ENCODE results near the gene CAPN5. TPM values are rescaled to one million over a fixed set of nuclear protein-coding genes. Genes with fewer than 3 reads are reported as not detected.

CAPN5 gene
- total RNA-seq, 1 experiment from 2014 or later = 17.3 TPM

DNA sequence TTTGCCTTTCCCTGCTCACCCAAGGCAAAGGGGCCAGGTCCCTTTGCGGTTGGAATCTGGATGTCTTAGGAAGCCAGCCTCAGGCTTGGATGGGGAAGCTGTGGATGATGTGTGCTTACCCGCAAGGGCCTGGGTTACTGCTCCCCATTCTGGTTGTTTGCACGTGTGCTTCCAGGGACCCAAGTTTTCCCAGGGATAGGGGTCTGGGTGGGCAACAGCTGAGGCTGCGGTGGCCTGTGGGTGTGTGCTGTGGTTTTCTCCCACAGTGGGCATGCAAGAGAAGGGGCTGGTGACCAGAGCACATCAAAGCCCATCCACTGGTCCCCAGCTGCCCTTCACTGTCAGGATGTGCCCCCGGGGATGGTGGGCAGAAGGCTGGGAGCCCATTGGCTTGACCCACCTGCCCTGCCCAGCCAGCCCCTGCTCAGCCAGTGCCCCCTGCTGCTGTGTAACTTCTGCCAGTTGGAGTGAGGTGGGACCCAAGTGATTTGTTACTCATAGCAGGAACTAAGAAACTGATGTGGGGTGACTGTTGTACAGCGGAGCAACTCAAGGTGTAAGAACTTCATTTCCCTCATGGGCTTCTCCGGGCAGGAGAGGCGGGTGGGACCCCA is 3.3 kb downstream of the CAPN5 start:
- POLR2A ChIA-PET = no interaction called here
- CTCF ChIA-PET = no interaction called here
- H3K36me3 ChIP-seq (ENCODE audit: control insufficient read depth, insufficient read depth, low read length) = no peaks in the 10 kb centered on the region
- in situ Hi-C loops (cut with HindIII; ENCODE audit: low pct_unique_long_range_greater_than_20kb, low sequenced_read_pairs) = loop anchor here (10.0 kb wide), 1 partner anchor 75 kb away; no protein-coding TSS in a partner anchor
- intact Hi-C loops (cut with micrococcal nuclease; ENCODE audit: unreplicated experiment) = no loop called here
- H3K4me1 ChIP-seq (ENCODE audit: control insufficient read depth, insufficient read depth, low read length) = peaks cover 16% of the 10 kb centered on the region
- ATAC-seq (no peak), DNase-seq (ENCODE audit: low read depth, low spot score) (no peak)
- H3K4me3 ChIP-seq (ENCODE audit: low read depth in 2 of 2, low read length in 2 of 2) = no peak overlapping the region
- TF ChIP-seq REST (IDR thresholded peaks at IDR 0.05; ENCODE audit: insufficient read depth in 1 of 2, low read depth in 2 of 2, low read length in 1 of 2) (no peak), CTCF (IDR thresholded peaks at IDR 0.05) (no peak), POLR2AphosphoS5 (IDR thresholded peaks at IDR 0.05; ENCODE audit: low read depth, low read length) (no peak), SIN3A (IDR thresholded peaks at IDR 0.05; ENCODE audit: borderline replicate concordance, insufficient read depth, low read depth, low read length) (no peak), TCF7L2 (IDR thresholded peaks at IDR 0.05; ENCODE audit: low read depth, low read length) (no peak)
- H3K9me3 ChIP-seq (ENCODE audit: control insufficient read depth, insufficient read depth, low read depth, low read length) = no peaks in the 10 kb centered on the region
- H3K27me3 ChIP-seq (ENCODE audit: control insufficient read depth, insufficient read depth, low read length) = no peaks in the 10 kb centered on the region
- no peak overlapping the region for H3K27ac ChIP-seq (ENCODE audit: low read length)
- BruUV-seq (replicated peaks) = no TSS peak

GRCh38 chr11:77071077-77071476 is 4.3 kb downstream of the CAPN5 start:
- intact Hi-C loops (cut with micrococcal nuclease; ENCODE audit: unreplicated experiment) = no loop called here
- CTCF ChIA-PET = interaction anchor here (0.6 kb wide), 1 partner anchor 27 kb away, joined by 3 read pairs; no protein-coding TSS in a partner anchor
- Histone ChIP-seq H3K36me3 (ENCODE audit: control insufficient read depth, insufficient read depth, low read length) (no peaks in the 10 kb centered on the region), H3K27me3 (ENCODE audit: control insufficient read depth, insufficient read depth, low read length) (no peaks in the 10 kb centered on the region), H3K4me3 (ENCODE audit: low read depth in 2 of 2, low read length in 2 of 2) (no peak overlapping the region), H3K9me3 (ENCODE audit: control insufficient read depth, insufficient read depth, low read depth, low read length) (no peaks in the 10 kb centered on the region), H3K27ac (ENCODE audit: low read length) (no peak overlapping the region), H3K4me1 (ENCODE audit: control insufficient read depth, insufficient read depth, low read length) (peaks cover 10% of the 10 kb centered on the region)
- TF ChIP-seq REST (IDR thresholded peaks at IDR 0.05; ENCODE audit: insufficient read depth in 1 of 2, low read depth in 2 of 2, low read length in 1 of 2) = no peak
- no peak for TF ChIP-seq SIN3A (IDR thresholded peaks at IDR 0.05; ENCODE audit: borderline replicate concordance, insufficient read depth, low read depth, low read length)
- no peak for TF ChIP-seq CTCF (IDR thresholded peaks at IDR 0.05)
- no peak for TF ChIP-seq POLR2AphosphoS5 (IDR thresholded peaks at IDR 0.05; ENCODE audit: low read depth, low read length)
- ATAC-seq (no peak), DNase-seq (ENCODE audit: low read depth, low spot score) (no peak)
- in situ Hi-C loops (cut with HindIII; ENCODE audit: low pct_unique_long_range_greater_than_20kb, low sequenced_read_pairs) = no loop called here
- no TSS peak for BruUV-seq (replicated peaks)
- POLR2A ChIA-PET = no interaction called here
